Pancreas (tissue), 10 donors: ENCODE measurements around the gene RBM38. TPM values are rescaled to one million over a fixed set of nuclear protein-coding genes. Genes with fewer than 3 reads are reported as not detected.

Source experiments
- ATAC-seq, 4 donors: fragments of 200-7000 bp; cut with Tn5 transposase; one replicate each; pipeline versions ENCODE4 v1.8.0 to v1.9.1; 2020; ENCODE audit warnings: mild to moderate bottlenecking in 4 of 4, moderate library complexity in 4 of 4
- DNase-seq, 6 donors: peaks; one replicate each; pipeline ENCODE4 v3.0.0-alpha.2; 2020
- FAIRE-seq: peaks from 2 replicates; lab custom pipeline; 2012; peaks lifted over from hg19 to GRCh38; lab: Jason Lieb, UNC
- H3K27ac ChIP-seq, 4 donors: fragments of 200-600 bp; sonication (generic); 1 replicate in 3 of 4; 2 replicates in 1 of 4; pipeline versions ENCODE4 v1.5.0 to v1.8.0; 2020
- H3K27me3 ChIP-seq, 4 donors: fragments of 200-600 bp; one replicate each; pipeline ENCODE4 v1.8.0; 2021
- H3K36me3 ChIP-seq, 3 donors: fragments of 200-600 bp; sonication (generic) in 1 of 3; one replicate each; pipeline versions ENCODE4 v1.5.0 to v1.8.0; 2020 to 2021
- H3K4me1 ChIP-seq, 3 donors: fragments of 200-600 bp; one replicate each; pipeline ENCODE4 v1.8.0; 2021
- H3K4me3 ChIP-seq, 4 donors: fragments of 200-600 bp; sonication (generic) in 2 of 4; one replicate each; pipeline versions ENCODE4 v1.5.0 to v1.8.0; 2020 to 2021
- H3K9me3 ChIP-seq, 4 donors: fragments of 200-600 bp; one replicate each; pipeline ENCODE4 v1.8.0; 2021
- WGBS, 2 donors: extraction: QIAGEN DNeasy Blood & Tissue Kit; methylation state at CpG; one replicate each; pipeline ENCODE4 v1.1.7; 2013; 5-methylcytosine and 5-hydroxymethylcytosine counted together
- intact Hi-C, 3 donors: fragments of 100-400 bp; cut with DNase I; formaldehyde crosslinking; loops; one replicate each; pipeline versions ENCODE4 v1.11.1 to v1.14.2; 2022
- polyA plus RNA-seq, 2 donors: library from polyadenylated mRNA; stranded (reverse); fragments of 200-250 nt; gene quantifications; one replicate each; pipeline ENCODE4 v1.2.3, GENCODE V29; 2013
- total RNA-seq, 6 donors: library from RNA; stranded (reverse); fragmentation: NEBNext Ultra II Directional in 4 of 6; extraction: Animal tissue kit (Norgen Biotek cat#: 25700) in 4 of 6; gene quantifications; one replicate each; pipeline versions ENCODE4 v1.2.1 to v1.2.4, GENCODE V29; 2021 to 2023
- TF ChIP-seq, protein P1 (sequence below), 4 donors: fragments of 200-600 bp; sonication (generic) in 3 of 4; IDR thresholded peaks; one replicate each; pipeline versions ENCODE4 v1.5.0 to v1.8.0; 2021; ENCODE audit warnings: antibody characterized with exemption in 4 of 4
- donor health status: healthy with polysubstance abuse.
- donor health status: DM: no; HTN: no; CAD: no; lungs with moderate emphysema.
- donor health status: DM: no; HTN: no; CAD: no.
- donor health status: control.
- donor health status: control.
- donor health status: Bipolar disorder and iron deficiency.
- donor health status: DM: yes; HTN: yes; CAD: no.
- donor health status: DM: no; HTN: no; CAD: no.
- donor health status: DM: no; HTN: no; CAD: no.
- donor health status: DM: yes; HTN: yes; CAD: no.

The RBM38 gene
- total and polyA plus RNA-seq, 8 donors, result 3.9 to 13.1 (median 6.2) TPM

DNA sequence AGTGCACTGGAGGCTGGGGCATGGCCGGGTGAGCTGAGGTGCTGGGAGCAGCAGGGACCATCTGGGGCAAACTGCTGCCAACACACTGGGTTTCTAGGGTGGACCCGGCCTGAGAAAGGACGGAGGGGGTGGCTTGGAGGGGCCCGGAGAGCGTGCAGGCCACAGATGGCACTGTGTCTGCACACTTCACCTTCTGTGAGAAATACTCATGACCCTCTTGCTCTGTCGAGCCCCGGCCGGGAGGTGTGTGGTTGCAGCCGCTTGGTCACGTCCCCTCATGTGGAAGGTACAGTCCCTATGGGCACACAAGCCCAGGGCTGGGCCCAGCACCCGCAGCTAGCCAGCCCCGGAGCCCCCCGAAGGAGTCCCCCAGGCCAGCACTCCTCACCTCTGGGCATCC is 59.7 kb downstream of the RBM38 start:
- no peak overlapping the region for H3K4me3 ChIP-seq
- intact Hi-C loops, result no loop called here
- H3K9me3 ChIP-seq, result no peaks in the 10 kb centered on the region
- no peaks in the 10 kb centered on the region for H3K27me3 ChIP-seq
- 50 to 58% methylated on average over 13 of the region's 13 CpGs for WGBS, 2 donors
- no peaks in the 10 kb centered on the region for H3K4me1 ChIP-seq
- no peak for FAIRE-seq
- DNase-seq, result no peak
- no peaks in the 10 kb centered on the region for H3K36me3 ChIP-seq
- no peak for ATAC-seq
- TF ChIP-seq, protein P1, sequence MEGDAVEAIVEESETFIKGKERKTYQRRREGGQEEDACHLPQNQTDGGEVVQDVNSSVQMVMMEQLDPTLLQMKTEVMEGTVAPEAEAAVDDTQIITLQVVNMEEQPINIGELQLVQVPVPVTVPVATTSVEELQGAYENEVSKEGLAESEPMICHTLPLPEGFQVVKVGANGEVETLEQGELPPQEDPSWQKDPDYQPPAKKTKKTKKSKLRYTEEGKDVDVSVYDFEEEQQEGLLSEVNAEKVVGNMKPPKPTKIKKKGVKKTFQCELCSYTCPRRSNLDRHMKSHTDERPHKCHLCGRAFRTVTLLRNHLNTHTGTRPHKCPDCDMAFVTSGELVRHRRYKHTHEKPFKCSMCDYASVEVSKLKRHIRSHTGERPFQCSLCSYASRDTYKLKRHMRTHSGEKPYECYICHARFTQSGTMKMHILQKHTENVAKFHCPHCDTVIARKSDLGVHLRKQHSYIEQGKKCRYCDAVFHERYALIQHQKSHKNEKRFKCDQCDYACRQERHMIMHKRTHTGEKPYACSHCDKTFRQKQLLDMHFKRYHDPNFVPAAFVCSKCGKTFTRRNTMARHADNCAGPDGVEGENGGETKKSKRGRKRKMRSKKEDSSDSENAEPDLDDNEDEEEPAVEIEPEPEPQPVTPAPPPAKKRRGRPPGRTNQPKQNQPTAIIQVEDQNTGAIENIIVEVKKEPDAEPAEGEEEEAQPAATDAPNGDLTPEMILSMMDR (IDR thresholded peaks at IDR 0.05), result no peak
- no peak overlapping the region for H3K27ac ChIP-seq

DNA sequence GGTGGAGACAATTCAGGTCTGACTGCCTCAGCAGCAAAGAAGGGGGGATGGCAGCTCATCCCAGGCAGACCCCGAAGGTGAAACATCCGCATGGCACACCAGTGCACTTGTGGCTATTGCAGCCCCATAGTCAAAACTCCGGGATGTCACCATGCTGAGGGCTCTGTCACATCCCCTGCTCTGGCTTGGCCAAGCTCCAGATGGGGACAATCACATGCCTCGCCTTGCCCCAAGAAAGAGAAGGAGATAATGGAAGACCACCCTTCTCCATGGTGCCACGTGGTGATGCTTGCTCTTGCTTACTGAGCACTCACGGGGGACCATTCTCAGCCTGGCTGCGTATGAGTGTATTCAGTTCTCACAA is 60.2 kb downstream of the RBM38 start:
- no peaks in the 10 kb centered on the region for H3K27me3 ChIP-seq
- H3K4me3 ChIP-seq, result no peak overlapping the region
- TF ChIP-seq, protein P1 (IDR thresholded peaks at IDR 0.05), result no peak
- no peak for ATAC-seq
- H3K27ac ChIP-seq, result no peak overlapping the region
- intact Hi-C loops, result no loop called here
- no peaks in the 10 kb centered on the region for H3K4me1 ChIP-seq
- no peaks in the 10 kb centered on the region for H3K36me3 ChIP-seq
- 70 to 86% methylated on average over 7 of the region's 7 CpGs for WGBS, 2 donors
- FAIRE-seq, result no peak
- no peaks in the 10 kb centered on the region for H3K9me3 ChIP-seq
- DNase-seq, result no peak

DNA sequence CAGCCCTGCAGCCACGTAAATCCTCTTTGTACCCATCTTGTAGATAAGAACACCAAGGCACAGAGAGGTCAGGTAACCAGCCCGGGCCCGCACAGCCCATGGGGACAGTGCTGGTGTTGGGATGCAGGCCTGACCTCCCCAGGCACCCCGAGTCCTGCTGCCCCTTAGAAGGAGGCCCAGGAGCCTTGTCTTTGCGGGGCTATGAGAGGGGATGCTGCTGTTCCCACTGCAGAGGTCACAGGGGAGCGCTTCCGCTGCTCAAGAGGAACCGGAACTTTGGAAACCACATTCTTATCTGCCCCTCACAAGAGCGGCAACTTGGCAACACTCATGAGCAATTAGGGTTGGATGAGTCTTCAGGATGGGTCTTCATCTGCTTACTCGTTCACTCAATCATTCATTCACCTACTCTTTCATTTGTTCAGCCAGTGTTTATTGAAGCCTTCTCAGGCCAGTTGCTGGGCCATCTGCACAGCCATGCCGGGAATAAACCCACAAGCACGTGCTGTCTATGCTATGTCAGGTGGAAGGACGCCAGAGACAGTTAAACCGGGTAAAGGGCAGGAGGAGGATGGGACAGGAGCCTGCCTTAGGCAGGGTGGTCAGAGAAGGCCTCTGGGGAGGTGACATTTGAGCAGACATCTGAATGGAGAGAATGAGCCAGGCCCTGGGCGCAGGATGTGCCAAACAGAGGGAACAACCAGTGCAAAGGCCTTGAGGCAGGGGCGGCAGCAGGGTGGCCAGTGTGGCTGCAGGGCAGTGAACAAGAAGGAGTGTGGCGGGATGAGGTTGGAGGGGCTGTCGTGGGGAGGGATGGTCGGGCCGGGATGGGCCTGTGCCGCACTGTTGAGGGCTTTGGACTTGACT is 60.8 kb downstream of the RBM38 start:
- Histone ChIP-seq H3K4me3 (no peak overlapping the region), H3K27me3 (no peaks in the 10 kb centered on the region), H3K9me3 (no peaks in the 10 kb centered on the region), H3K4me1 (no peaks in the 10 kb centered on the region), H3K36me3 (no peaks in the 10 kb centered on the region), H3K27ac (no peak overlapping the region)
- DNase-seq (no peak), FAIRE-seq (no peak), ATAC-seq (peak in 2 of 4 donors; percentile 19 to 26)
- TF ChIP-seq, protein P1 (IDR thresholded peaks at IDR 0.05), result no peak
- intact Hi-C loops, result no loop called here
- WGBS, 2 donors, result 78 to 86% methylated on average over 21 of the region's 21 CpGs

GRCh38 chr20:57455386-57455785 is 64.2 kb downstream of the RBM38 start:
- H3K9me3 ChIP-seq, result no peaks in the 10 kb centered on the region
- TF ChIP-seq, protein P1 (IDR thresholded peaks at IDR 0.05), result no peak
- 70 to 74% methylated on average over 3 of the region's 3 CpGs for WGBS, 2 donors
- no peak overlapping the region for H3K27ac ChIP-seq
- ATAC-seq (no peak), FAIRE-seq (no peak), DNase-seq (no peak)
- H3K36me3 ChIP-seq, result no peaks in the 10 kb centered on the region
- intact Hi-C loops, result no loop called here
- H3K4me3 ChIP-seq, result no peak overlapping the region
- no peaks in the 10 kb centered on the region for H3K4me1 ChIP-seq
- H3K27me3 ChIP-seq, result no peaks in the 10 kb centered on the region

DNA sequence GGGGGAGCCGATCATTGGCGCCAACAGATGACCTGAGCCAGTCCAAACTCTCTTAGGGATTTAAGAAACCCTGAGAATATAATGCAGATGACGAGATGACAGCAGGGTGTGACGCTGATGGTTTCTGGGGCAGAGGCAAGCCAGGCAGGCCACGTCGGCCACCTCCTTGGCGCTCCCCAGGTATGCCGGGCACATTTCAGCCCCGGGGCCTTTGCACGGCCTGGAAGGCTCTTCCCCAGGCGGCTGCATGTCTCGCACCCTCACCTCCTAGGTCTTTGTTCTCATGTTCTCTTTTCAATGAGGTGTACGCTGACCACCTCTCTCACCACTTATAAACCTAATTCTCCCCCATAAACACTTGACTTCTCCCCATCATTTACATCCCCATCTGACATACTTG is 64.9 kb downstream of the RBM38 start:
- intact Hi-C loops, result no loop called here
- Histone ChIP-seq H3K4me3 (no peak overlapping the region), H3K27ac (no peak overlapping the region), H3K36me3 (no peaks in the 10 kb centered on the region), H3K9me3 (no peaks in the 10 kb centered on the region), H3K27me3 (no peaks in the 10 kb centered on the region), H3K4me1 (no peaks in the 10 kb centered on the region)
- DNase-seq, result no peak
- TF ChIP-seq, protein P1 (IDR thresholded peaks at IDR 0.05), result no peak
- ATAC-seq, result no peak
- 85 to 92% methylated on average over 13 of the region's 13 CpGs for WGBS, 2 donors
- no peak for FAIRE-seq
